ENCODE results near the gene WDR43. TPM values are rescaled to one million over a fixed set of nuclear protein-coding genes. Genes with fewer than 3 reads are reported as not detected.
A peak's percentile ranks its signal among the peaks of the same experiment; 100 is the strongest.

WDR43 gene
- total and polyA plus RNA-seq, 9 of the 15 experiments (the other 6 are each of a cell fraction or from before 2014, with no cell fraction given): 34.6 to 197 (median 105) TPM

- TF ChIP-seq PREB (CRISPR knock-in tag; IDR thresholded peaks at IDR 0.05): no peak
- peak; percentile 91 for TF ChIP-seq RB1 (IDR thresholded peaks at IDR 0.05; ENCODE audit: low read depth)
- no peak for TF ChIP-seq FOXM1 (IDR thresholded peaks at IDR 0.05; ENCODE audit: low read depth)
- TF ChIP-seq FOXM1 (CRISPR knock-in tag; IDR thresholded peaks at IDR 0.05; ENCODE audit: low read depth): no peak
- peak; percentile 85 for TF ChIP-seq ATF7 (IDR thresholded peaks at IDR 0.05)
- TF ChIP-seq, protein P1, sequence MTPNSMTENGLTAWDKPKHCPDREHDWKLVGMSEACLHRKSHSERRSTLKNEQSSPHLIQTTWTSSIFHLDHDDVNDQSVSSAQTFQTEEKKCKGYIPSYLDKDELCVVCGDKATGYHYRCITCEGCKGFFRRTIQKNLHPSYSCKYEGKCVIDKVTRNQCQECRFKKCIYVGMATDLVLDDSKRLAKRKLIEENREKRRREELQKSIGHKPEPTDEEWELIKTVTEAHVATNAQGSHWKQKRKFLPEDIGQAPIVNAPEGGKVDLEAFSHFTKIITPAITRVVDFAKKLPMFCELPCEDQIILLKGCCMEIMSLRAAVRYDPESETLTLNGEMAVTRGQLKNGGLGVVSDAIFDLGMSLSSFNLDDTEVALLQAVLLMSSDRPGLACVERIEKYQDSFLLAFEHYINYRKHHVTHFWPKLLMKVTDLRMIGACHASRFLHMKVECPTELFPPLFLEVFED (CRISPR knock-in tag; conservative IDR thresholded peaks at IDR 0.05): no peak
- peak; percentile 100 for TF ChIP-seq ZBTB12 (CRISPR knock-in tag; IDR thresholded peaks at IDR 0.05)
- no peak for TF ChIP-seq GABPA (tag; conservative IDR thresholded peaks at IDR 0.05; ENCODE audit: low read depth)
- no peak for TF ChIP-seq NCOA4 (IDR thresholded peaks at IDR 0.05; ENCODE audit: partially characterized antibody)
- no peak for TF ChIP-seq ZNF431 (CRISPR knock-in tag; IDR thresholded peaks at IDR 0.05)
- peak; percentile 63; the same call in 1 of the 2 replicates for TF ChIP-seq CTBP1 (IDR thresholded peaks at IDR 0.05; ENCODE audit: borderline replicate concordance)
- TF ChIP-seq, protein P2, sequence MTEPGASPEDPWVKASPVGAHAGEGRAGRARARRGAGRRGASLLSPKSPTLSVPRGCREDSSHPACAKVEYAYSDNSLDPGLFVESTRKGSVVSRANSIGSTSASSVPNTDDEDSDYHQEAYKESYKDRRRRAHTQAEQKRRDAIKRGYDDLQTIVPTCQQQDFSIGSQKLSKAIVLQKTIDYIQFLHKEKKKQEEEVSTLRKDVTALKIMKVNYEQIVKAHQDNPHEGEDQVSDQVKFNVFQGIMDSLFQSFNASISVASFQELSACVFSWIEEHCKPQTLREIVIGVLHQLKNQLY (CRISPR knock-in tag; conservative IDR thresholded peaks at IDR 0.05): no peak
- no peak for TF ChIP-seq TEAD2 (tag; IDR thresholded peaks at IDR 0.05)
- TF ChIP-seq MEF2D (tag; conservative IDR thresholded peaks at IDR 0.05; ENCODE audit: low read depth): no peak
- no peak for TF ChIP-seq EHMT2 (IDR thresholded peaks at IDR 0.05)
- TF ChIP-seq, protein P3, sequence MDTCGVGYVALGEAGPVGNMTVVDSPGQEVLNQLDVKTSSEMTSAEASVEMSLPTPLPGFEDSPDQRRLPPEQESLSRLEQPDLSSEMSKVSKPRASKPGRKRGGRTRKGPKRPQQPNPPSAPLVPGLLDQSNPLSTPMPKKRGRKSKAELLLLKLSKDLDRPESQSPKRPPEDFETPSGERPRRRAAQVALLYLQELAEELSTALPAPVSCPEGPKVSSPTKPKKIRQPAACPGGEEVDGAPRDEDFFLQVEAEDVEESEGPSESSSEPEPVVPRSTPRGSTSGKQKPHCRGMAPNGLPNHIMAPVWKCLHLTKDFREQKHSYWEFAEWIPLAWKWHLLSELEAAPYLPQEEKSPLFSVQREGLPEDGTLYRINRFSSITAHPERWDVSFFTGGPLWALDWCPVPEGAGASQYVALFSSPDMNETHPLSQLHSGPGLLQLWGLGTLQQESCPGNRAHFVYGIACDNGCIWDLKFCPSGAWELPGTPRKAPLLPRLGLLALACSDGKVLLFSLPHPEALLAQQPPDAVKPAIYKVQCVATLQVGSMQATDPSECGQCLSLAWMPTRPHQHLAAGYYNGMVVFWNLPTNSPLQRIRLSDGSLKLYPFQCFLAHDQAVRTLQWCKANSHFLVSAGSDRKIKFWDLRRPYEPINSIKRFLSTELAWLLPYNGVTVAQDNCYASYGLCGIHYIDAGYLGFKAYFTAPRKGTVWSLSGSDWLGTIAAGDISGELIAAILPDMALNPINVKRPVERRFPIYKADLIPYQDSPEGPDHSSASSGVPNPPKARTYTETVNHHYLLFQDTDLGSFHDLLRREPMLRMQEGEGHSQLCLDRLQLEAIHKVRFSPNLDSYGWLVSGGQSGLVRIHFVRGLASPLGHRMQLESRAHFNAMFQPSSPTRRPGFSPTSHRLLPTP (IDR thresholded peaks at IDR 0.05; ENCODE audit: borderline replicate concordance, extremely low read depth, insufficient read length): no peak
- peak; percentile 100 for TF ChIP-seq MTA1 (IDR thresholded peaks at IDR 0.05; ENCODE audit: borderline replicate concordance)
- TF ChIP-seq CLOCK (CRISPR knock-in tag; IDR thresholded peaks at IDR 0.05; ENCODE audit: borderline replicate concordance): no peak
Measured at GRCh38 chr2:28870146-28870891, 24.1 kb upstream of the WDR43 start, which contains the start of gene TRMT61B (continued).
